ENCODE data around the gene GRIK2. TPM values are rescaled to one million over a fixed set of nuclear protein-coding genes. Genes with fewer than 3 reads are reported as not detected.

The GRIK2 gene
- total and polyA plus RNA-seq, 2 of the 4 experiments (the other 2 are of a cell fraction): 8.2 to 15.2 TPM

DNA sequence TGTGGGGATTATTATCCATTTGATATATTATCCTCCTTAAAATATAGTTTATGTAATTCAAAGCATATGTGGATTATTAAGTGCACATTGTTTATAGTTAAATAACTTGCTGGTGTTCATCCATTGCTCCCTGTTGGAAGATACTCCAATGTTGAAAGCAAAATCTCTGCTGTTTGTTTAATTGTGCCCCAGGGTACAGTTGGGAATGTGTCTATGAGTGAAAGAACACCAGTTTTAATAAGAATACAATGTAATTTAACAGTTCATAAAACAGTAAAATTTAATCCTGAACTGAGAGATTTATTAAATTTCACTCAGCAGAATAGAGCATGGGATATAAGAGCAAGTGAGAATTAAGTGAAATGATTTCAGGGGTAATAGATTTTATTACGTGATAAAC lies 364.9 kb downstream of the GRIK2 start:
- ChIA-PET POLR2A (ENCODE audit: unreplicated experiment) (no interaction called here), CTCF (no interaction called here)
- Histone ChIP-seq H3K9me3 (ENCODE audit: control insufficient read depth, insufficient read depth, low read length) (peaks cover 2% of the 10 kb centered on the region; the same call in 1 of the 2 replicates), H3K79me1 (ENCODE audit: low read depth in 1 of 2, low read length in 2 of 2) (no peaks in the 10 kb centered on the region), H3K4me3 (ENCODE audit: insufficient read depth, low read depth, low read length) (no peak overlapping the region), H4K91ac (ENCODE audit: insufficient read depth, low read depth, low read length) (no peak overlapping the region), H2AK9ac (replicated peaks; ENCODE audit: low read depth, low read length, poor library complexity) (no peak overlapping the region), H2AK5ac (ENCODE audit: low read depth, low read length) (no peak overlapping the region), H3K23ac (ENCODE audit: low read depth, low read length) (no peak overlapping the region), H3K27ac (ENCODE audit: insufficient read depth, low read length) (no peak overlapping the region), H3K4ac (ENCODE audit: low read depth, low read length) (no peak overlapping the region), H3K9me1 (ENCODE audit: insufficient read depth, low read length) (no peaks in the 10 kb centered on the region), H2AFZ (replicated peaks; ENCODE audit: low read length, poor library complexity) (no peak overlapping the region), H3K36me3 (ENCODE audit: control insufficient read depth, insufficient read depth, low read length) (no peaks in the 10 kb centered on the region), H3K4me1 (ENCODE audit: control insufficient read depth, insufficient read depth, low read length) (peaks cover 7% of the 10 kb centered on the region), H3K27me3 (ENCODE audit: control insufficient read depth, insufficient read depth, low read length) (no peaks in the 10 kb centered on the region), H3K18ac (ENCODE audit: low read depth, low read length) (peak overlapping the region; percentile 52; the same call in 1 of the 2 replicates), H2BK5ac (ENCODE audit: low read depth, low read length, poor library complexity, severe bottlenecking) (no peak overlapping the region), H3K4me2 (ENCODE audit: low read depth, low read length) (no peak overlapping the region), H4K5ac (ENCODE audit: low read depth, low read length) (no peak overlapping the region), H2BK15ac (ENCODE audit: low read depth, low read length) (no peak overlapping the region), H3K56ac (ENCODE audit: extremely low read depth, insufficient read depth, low read length) (no peak overlapping the region), H4K20me1 (ENCODE audit: insufficient read depth, low read length) (no peaks in the 10 kb centered on the region), H2BK120ac (ENCODE audit: low read depth, low read length) (no peak overlapping the region), H3K14ac (replicated peaks; ENCODE audit: low read depth, low read length) (no peak overlapping the region), H4K8ac (ENCODE audit: low read depth in 2 of 2, low read length in 2 of 2) (no peak overlapping the region), H2BK20ac (ENCODE audit: low read depth, low read length) (no peak overlapping the region), H3K9ac (ENCODE audit: low read depth, low read length) (no peak overlapping the region)
- no TSS peak for BruUV-seq (replicated peaks)
- TF ChIP-seq USF2 (IDR thresholded peaks at IDR 0.05; ENCODE audit: low read depth, low read length) (no peak), POLR2A (IDR thresholded peaks at IDR 0.05; ENCODE audit: low read depth, low read length) (no peak), SMC3 (IDR thresholded peaks at IDR 0.05; ENCODE audit: low read depth, low read length) (no peak), MXI1 (IDR thresholded peaks at IDR 0.05; ENCODE audit: borderline replicate concordance, low read depth, low read length) (no peak), RAD21 (IDR thresholded peaks at IDR 0.05; ENCODE audit: low read length) (no peak), BHLHE40 (IDR thresholded peaks at IDR 0.05; ENCODE audit: low read depth, low read length) (no peak), RCOR1 (IDR thresholded peaks at IDR 0.05; ENCODE audit: insufficient replicate concordance, low read length) (no peak), NFE2L2 (IDR thresholded peaks at IDR 0.05; ENCODE audit: low read depth, low read length) (no peak), CEBPB (IDR thresholded peaks at IDR 0.05; ENCODE audit: low read depth, low read length) (no peak), RFX5 (IDR thresholded peaks at IDR 0.05; ENCODE audit: low read depth, low read length) (no peak), FOS (IDR thresholded peaks at IDR 0.05; ENCODE audit: low read depth, low read length) (no peak), MAZ (IDR thresholded peaks at IDR 0.05; ENCODE audit: borderline replicate concordance, low read depth, low read length) (no peak), CHD1 (IDR thresholded peaks at IDR 0.05; ENCODE audit: low read depth, low read length) (no peak)
- TF ChIP-seq, protein P1, sequence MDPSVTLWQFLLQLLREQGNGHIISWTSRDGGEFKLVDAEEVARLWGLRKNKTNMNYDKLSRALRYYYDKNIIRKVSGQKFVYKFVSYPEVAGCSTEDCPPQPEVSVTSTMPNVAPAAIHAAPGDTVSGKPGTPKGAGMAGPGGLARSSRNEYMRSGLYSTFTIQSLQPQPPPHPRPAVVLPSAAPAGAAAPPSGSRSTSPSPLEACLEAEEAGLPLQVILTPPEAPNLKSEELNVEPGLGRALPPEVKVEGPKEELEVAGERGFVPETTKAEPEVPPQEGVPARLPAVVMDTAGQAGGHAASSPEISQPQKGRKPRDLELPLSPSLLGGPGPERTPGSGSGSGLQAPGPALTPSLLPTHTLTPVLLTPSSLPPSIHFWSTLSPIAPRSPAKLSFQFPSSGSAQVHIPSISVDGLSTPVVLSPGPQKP (IDR thresholded peaks at IDR 0.05; ENCODE audit: borderline replicate concordance, low read depth, low read length): no peak
- no peak for ATAC-seq (ENCODE audit: low read depth)
- no peak for DNase-seq
- in situ Hi-C loops (cut with MboI; ENCODE audit: low sequenced_read_pairs): no loop called here
- no CpG with 5 or more reads among the region's 1 CpG for WGBS, 2 experiments (ENCODE audit: extremely low coverage in 2 of 2, insufficient read length in 1 of 2)
- dilution Hi-C loops (cut with HindIII; ENCODE audit: low sequenced_read_pairs, unreplicated experiment): no loop called here
- intact Hi-C loops (cut with micrococcal nuclease): no loop called here

All from IMR-90 (cell line).